HepG2 (cell line): ENCODE data around the gene RAB40C. TPM values are rescaled to one million over a fixed set of nuclear protein-coding genes. Genes with fewer than 3 reads are reported as not detected.

Source experiments
- AKAP8 ChIP-seq: sonication (generic); formaldehyde crosslinking; IDR thresholded peaks from 2 replicates; pipeline ENCODE4 v1.5.1; 2020; ENCODE audit warnings: mild to moderate bottlenecking, missing genetic modification reagents
- CBX2 ChIP-seq, 2 experiments: fragments of 200-600 bp in 1 of 2; sonication (generic); formaldehyde crosslinking in 1 of 2; IDR thresholded peaks; 2 replicates each; pipeline versions ENCODE4 v1.7.0 to v1.8.1; 2018 to 2022; ENCODE audit warnings: low read depth in 2 of 2, low read length in 1 of 2, mild to moderate bottlenecking in 1 of 2, missing genetic modification reagents in 1 of 2
- IRX3 ChIP-seq: sonication (generic); formaldehyde crosslinking; IDR thresholded peaks from 2 replicates; pipeline ENCODE4 v1.8.1; 2023; ENCODE audit warnings: mild to moderate bottlenecking, low read depth, missing genetic modification reagents, borderline replicate concordance
- LCORL ChIP-seq, 2 experiments: fragments of 450-650 bp in 1 of 2; sonication (generic) in 1 of 2; formaldehyde crosslinking in 1 of 2; IDR thresholded peaks; 2 replicates each; pipeline versions ENCODE4 v1.5.0 to v1.6.1; 2017 to 2020; ENCODE audit warnings: antibody characterized with exemption in 1 of 2, missing genetic modification reagents in 1 of 2
- MEIS2 ChIP-seq: sonication (generic); formaldehyde crosslinking; IDR thresholded peaks from 2 replicates; pipeline ENCODE4 v1.9.0; 2021; ENCODE audit warnings: mild to moderate bottlenecking, missing genetic modification reagents
- MZF1 ChIP-seq: sonication (generic); formaldehyde crosslinking; IDR thresholded peaks from 2 replicates; pipeline ENCODE4 v1.8.1; 2023; ENCODE audit warnings: mild to moderate bottlenecking, missing genetic modification reagents, borderline replicate concordance
- NFYB ChIP-seq: sonication (generic); formaldehyde crosslinking; IDR thresholded peaks from 2 replicates; pipeline ENCODE4 v1.4.0; 2020; ENCODE audit warnings: missing genetic modification reagents
- NR2C2 ChIP-seq: sonication (generic); formaldehyde crosslinking; IDR thresholded peaks from 2 replicates; pipeline ENCODE4 v1.4.0; 2020; ENCODE audit warnings: missing genetic modification reagents, mild to moderate bottlenecking, moderate library complexity, borderline replicate concordance
- PHF21A ChIP-seq: sonication (generic); formaldehyde crosslinking; IDR thresholded peaks from 2 replicates; pipeline ENCODE4 v1.5.0; 2020; ENCODE audit warnings: mild to moderate bottlenecking, missing genetic modification reagents
- PRMT3 ChIP-seq: sonication (generic); formaldehyde crosslinking; IDR thresholded peaks from 2 replicates; pipeline ENCODE4 v1.8.1; 2022; ENCODE audit warnings: low read depth, mild to moderate bottlenecking, moderate library complexity, missing genetic modification reagents, borderline replicate concordance
- SP4 ChIP-seq: sonication (generic); formaldehyde crosslinking; IDR thresholded peaks from 2 replicates; pipeline ENCODE4 v1.8.1; 2023; ENCODE audit warnings: mild to moderate bottlenecking, missing genetic modification reagents
- SSRP1 ChIP-seq: IDR thresholded peaks from 2 replicates; pipeline ENCODE4 v1.6.1; 2016; ENCODE audit warnings: control low read depth
- ZFP1 ChIP-seq: IDR thresholded peaks from 2 replicates; pipeline ENCODE4 v1.6.1; 2016
- ZNF251 ChIP-seq: sonication (generic); formaldehyde crosslinking; IDR thresholded peaks from 2 replicates; pipeline ENCODE4 v1.9.0; 2021; ENCODE audit warnings: mild to moderate bottlenecking, missing genetic modification reagents
- ZNF34 ChIP-seq: sonication (generic); formaldehyde crosslinking; IDR thresholded peaks from 2 replicates; pipeline ENCODE4 v1.4.0; 2020; ENCODE audit warnings: mild to moderate bottlenecking, missing genetic modification reagents, borderline replicate concordance
- ZNF501 ChIP-seq: sonication (generic); formaldehyde crosslinking; IDR thresholded peaks from 2 replicates; pipeline ENCODE4 v1.5.1; 2020; ENCODE audit warnings: mild to moderate bottlenecking, moderate library complexity, missing genetic modification reagents
- ZNF552 ChIP-seq: sonication (generic); formaldehyde crosslinking; IDR thresholded peaks from 2 replicates; pipeline ENCODE4 v1.9.0; 2022; ENCODE audit warnings: missing genetic modification reagents, mild to moderate bottlenecking, borderline replicate concordance
- polyA plus RNA-seq, 8 experiments: library from polyadenylated mRNA; depleted of rRNA in 3 of 8; stranded (reverse) in 7 of 8; unstranded in 1 of 8; fragments of >200 nt; fragmentation: Illumina TruSeq in 4 of 8; extraction: Trizol in 4 of 8; gene quantifications; 2 replicates each; pipeline versions ENCODE4 v1.2.1 to v1.2.3, GENCODE V29; 2011 to 2016; ENCODE audit warnings: low read depth in 4 of 8, missing spikeins in 1 of 8, mixed read lengths in 1 of 8; ENCODE audit not compliant: insufficient read depth in 1 of 8
- total RNA-seq, 5 experiments: library from RNA; depleted of rRNA; stranded (reverse); fragments of >200 nt; fragmentation: Illumina TruSeq; extraction: Trizol; gene quantifications; 2 replicates each; pipeline ENCODE4 v1.2.3, GENCODE V29; 2016; ENCODE audit warnings: low read depth in 1 of 5
- TF ChIP-seq, protein P1 (sequence below): sonication (generic); formaldehyde crosslinking; IDR thresholded peaks from 2 replicates; pipeline ENCODE4 v1.4.0; 2020; ENCODE audit warnings: missing genetic modification reagents
- TF ChIP-seq, protein P2 (sequence below): sonication (generic); formaldehyde crosslinking; IDR thresholded peaks from 2 replicates; pipeline ENCODE4 v1.9.0; 2021; ENCODE audit warnings: missing genetic modification reagents, mild to moderate bottlenecking, borderline replicate concordance
- TF ChIP-seq, protein P3 (sequence below): sonication (generic); formaldehyde crosslinking; IDR thresholded peaks from 2 replicates; pipeline ENCODE4 v1.4.0; 2020; ENCODE audit warnings: mild to moderate bottlenecking, missing genetic modification reagents
- TF ChIP-seq, protein P4 (sequence below): sonication (generic); IDR thresholded peaks from 2 replicates; pipeline ENCODE4 v1.6.1; 2016; ENCODE audit warnings: low read depth, borderline replicate concordance
- TF ChIP-seq, protein P5 (sequence below): IDR thresholded peaks from 2 replicates; pipeline ENCODE4 v1.6.1; 2016; ENCODE audit warnings: missing compliant biosample characterization, missing genetic modification reagents, borderline replicate concordance

RAB40C gene
- total and polyA plus RNA-seq, 2 of the 13 experiments (the other 11 are each of a cell fraction or from before 2014, with no cell fraction given) = 7.7 to 11.5 TPM

DNA sequence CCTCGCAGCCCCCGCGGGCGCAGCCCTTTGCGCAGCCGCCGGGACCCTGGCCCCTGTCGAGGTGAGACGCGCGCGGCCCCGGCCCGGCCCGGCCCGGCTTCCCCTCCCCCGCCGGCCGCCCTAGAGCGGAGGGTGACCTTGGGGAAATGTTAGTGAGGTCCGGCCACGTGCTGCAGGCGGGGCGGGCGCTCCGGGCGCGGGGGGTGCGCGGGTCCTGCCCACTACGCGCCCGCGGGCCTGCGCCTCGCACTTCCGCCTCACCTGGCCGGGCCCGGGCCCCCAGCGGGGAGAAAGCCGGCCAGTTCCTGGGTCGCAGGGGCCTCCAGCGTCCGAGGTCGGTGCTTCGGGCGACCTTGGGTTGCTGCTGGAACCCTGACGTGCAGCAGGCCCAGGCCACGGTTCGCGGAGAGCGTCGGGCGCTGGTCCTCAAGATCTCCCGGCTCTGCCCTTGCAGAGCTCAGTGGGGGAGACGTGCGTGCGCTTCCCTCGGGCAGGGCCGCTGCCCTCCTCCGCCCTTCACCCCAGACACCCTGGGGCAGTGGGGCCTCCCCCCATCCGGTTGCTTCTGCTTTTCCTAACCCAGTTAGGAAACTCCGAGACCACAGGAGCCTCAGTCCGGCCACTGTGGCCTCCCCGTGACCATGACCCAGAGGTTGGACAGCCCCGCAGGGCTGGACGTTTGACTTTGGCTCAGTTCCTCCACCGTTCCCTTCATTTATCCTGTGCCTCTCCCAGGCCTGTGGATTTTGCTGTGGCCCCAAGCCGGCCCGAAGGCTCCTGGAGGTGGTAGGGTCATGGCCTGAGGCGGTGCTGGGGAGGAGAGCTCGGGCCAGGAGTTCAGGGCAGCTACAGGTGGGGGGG lies 52.6 kb downstream of the RAB40C start (continued):
- TF ChIP-seq ZNF501 = peak; percentile 43
- TF ChIP-seq, protein P1, sequence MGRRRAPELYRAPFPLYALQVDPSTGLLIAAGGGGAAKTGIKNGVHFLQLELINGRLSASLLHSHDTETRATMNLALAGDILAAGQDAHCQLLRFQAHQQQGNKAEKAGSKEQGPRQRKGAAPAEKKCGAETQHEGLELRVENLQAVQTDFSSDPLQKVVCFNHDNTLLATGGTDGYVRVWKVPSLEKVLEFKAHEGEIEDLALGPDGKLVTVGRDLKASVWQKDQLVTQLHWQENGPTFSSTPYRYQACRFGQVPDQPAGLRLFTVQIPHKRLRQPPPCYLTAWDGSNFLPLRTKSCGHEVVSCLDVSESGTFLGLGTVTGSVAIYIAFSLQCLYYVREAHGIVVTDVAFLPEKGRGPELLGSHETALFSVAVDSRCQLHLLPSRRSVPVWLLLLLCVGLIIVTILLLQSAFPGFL (CRISPR knock-in tag) = 0 out of 2 replicates have a peak, but pooled peaks have one; percentile 28
- TF ChIP-seq NR2C2 (CRISPR knock-in tag) = no peak; the same call in none of the 2 replicates
- TF ChIP-seq, protein P2, sequence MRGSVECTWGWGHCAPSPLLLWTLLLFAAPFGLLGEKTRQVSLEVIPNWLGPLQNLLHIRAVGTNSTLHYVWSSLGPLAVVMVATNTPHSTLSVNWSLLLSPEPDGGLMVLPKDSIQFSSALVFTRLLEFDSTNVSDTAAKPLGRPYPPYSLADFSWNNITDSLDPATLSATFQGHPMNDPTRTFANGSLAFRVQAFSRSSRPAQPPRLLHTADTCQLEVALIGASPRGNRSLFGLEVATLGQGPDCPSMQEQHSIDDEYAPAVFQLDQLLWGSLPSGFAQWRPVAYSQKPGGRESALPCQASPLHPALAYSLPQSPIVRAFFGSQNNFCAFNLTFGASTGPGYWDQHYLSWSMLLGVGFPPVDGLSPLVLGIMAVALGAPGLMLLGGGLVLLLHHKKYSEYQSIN (CRISPR knock-in tag) = no peak
- TF ChIP-seq PHF21A (CRISPR knock-in tag) = peak; percentile 56; the same call in 1 of the 2 replicates
- TF ChIP-seq, protein P3, sequence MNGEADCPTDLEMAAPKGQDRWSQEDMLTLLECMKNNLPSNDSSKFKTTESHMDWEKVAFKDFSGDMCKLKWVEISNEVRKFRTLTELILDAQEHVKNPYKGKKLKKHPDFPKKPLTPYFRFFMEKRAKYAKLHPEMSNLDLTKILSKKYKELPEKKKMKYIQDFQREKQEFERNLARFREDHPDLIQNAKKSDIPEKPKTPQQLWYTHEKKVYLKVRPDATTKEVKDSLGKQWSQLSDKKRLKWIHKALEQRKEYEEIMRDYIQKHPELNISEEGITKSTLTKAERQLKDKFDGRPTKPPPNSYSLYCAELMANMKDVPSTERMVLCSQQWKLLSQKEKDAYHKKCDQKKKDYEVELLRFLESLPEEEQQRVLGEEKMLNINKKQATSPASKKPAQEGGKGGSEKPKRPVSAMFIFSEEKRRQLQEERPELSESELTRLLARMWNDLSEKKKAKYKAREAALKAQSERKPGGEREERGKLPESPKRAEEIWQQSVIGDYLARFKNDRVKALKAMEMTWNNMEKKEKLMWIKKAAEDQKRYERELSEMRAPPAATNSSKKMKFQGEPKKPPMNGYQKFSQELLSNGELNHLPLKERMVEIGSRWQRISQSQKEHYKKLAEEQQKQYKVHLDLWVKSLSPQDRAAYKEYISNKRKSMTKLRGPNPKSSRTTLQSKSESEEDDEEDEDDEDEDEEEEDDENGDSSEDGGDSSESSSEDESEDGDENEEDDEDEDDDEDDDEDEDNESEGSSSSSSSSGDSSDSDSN (CRISPR knock-in tag) = peak; percentile 89
- TF ChIP-seq, protein P4, sequence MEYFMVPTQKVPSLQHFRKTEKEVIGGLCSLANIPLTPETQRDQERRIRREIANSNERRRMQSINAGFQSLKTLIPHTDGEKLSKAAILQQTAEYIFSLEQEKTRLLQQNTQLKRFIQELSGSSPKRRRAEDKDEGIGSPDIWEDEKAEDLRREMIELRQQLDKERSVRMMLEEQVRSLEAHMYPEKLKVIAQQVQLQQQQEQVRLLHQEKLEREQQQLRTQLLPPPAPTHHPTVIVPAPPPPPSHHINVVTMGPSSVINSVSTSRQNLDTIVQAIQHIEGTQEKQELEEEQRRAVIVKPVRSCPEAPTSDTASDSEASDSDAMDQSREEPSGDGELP = no peak
- no peak for TF ChIP-seq ZNF251 (CRISPR knock-in tag)
- TF ChIP-seq ZNF34 (CRISPR knock-in tag) = no peak
- TF ChIP-seq MZF1 (CRISPR knock-in tag) = no peak
- 0 out of 2 replicates have a peak, but pooled peaks have one; percentile 41 for TF ChIP-seq ZNF552 (CRISPR knock-in tag)
- no peak for TF ChIP-seq LCORL (IDR thresholded peaks at IDR 0.05)
- TF ChIP-seq LCORL (CRISPR knock-in tag; IDR thresholded peaks at IDR 0.05) = peak; percentile 68
- no peak for TF ChIP-seq NFYB (CRISPR knock-in tag)
- no peak for TF ChIP-seq AKAP8 (CRISPR knock-in tag)
- TF ChIP-seq SSRP1 (CRISPR knock-in tag) = no peak
- TF ChIP-seq PRMT3 = 0 out of 2 replicates have a peak, but pooled peaks have one; percentile 57
- no peak for TF ChIP-seq SP4 (CRISPR knock-in tag)
- TF ChIP-seq, protein P5, sequence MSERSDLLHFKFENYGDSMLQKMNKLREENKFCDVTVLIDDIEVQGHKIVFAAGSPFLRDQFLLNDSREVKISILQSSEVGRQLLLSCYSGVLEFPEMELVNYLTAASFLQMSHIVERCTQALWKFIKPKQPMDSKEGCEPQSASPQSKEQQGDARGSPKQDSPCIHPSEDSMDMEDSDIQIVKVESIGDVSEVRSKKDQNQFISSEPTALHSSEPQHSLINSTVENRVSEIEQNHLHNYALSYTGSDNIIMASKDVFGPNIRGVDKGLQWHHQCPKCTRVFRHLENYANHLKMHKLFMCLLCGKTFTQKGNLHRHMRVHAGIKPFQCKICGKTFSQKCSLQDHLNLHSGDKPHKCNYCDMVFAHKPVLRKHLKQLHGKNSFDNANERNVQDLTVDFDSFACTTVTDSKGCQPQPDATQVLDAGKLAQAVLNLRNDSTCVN (CRISPR knock-in tag) = no peak
- TF ChIP-seq MEIS2 (CRISPR knock-in tag) = peak; percentile 73; the same call in 1 of the 2 replicates
- no peak for TF ChIP-seq IRX3
- no peak for TF ChIP-seq ZFP1 (CRISPR knock-in tag)
- no peak for TF ChIP-seq CBX2 (IDR thresholded peaks at IDR 0.05; ENCODE audit: low read depth, low read length)
- no peak for TF ChIP-seq CBX2 (CRISPR knock-in tag; IDR thresholded peaks at IDR 0.05; ENCODE audit: low read depth)
